Upper lobe of right lung (tissue), 1 donor: Measurements from ENCODE around the gene EVX1. TPM values are rescaled to one million over a fixed set of nuclear protein-coding genes. Genes with fewer than 3 reads are reported as not detected.

ENCODE experiments used
- ATAC-seq: fragments of 200-7000 bp; cut with Tn5 transposase; one replicate; pipeline ENCODE4 v1.9.1; 2020; ENCODE audit warnings: mild to moderate bottlenecking, moderate library complexity
- DNase-seq: peaks from one replicate; pipeline ENCODE4 v3.0.0-alpha.2; 2020
- H3K27ac ChIP-seq: fragments of 200-600 bp; one replicate; pipeline ENCODE4 v1.8.0; 2022
- H3K27me3 ChIP-seq: fragments of 200-600 bp; one replicate; pipeline ENCODE4 v1.8.0; 2022; ENCODE audit warnings: mild to moderate bottlenecking
- H3K36me3 ChIP-seq: fragments of 200-600 bp; one replicate; pipeline ENCODE4 v1.8.0; 2022
- H3K4me1 ChIP-seq: fragments of 200-600 bp; one replicate; pipeline ENCODE4 v1.8.0; 2022
- H3K4me3 ChIP-seq: fragments of 200-600 bp; one replicate; pipeline ENCODE4 v1.8.0; 2022; ENCODE audit warnings: mild to moderate bottlenecking
- H3K9me3 ChIP-seq: fragments of 200-600 bp; one replicate; pipeline ENCODE4 v1.8.0; 2022
- CTCF ChIP-seq: fragments of 200-600 bp; IDR thresholded peaks from one replicate; pipeline ENCODE4 v1.8.0; 2022; ENCODE audit warnings: antibody characterized with exemption
- intact Hi-C: fragments of 100-400 bp; cut with DNase I; formaldehyde crosslinking; loops from one replicate; pipeline ENCODE4 v1.11.0; 2022
- total RNA-seq: library from RNA; stranded (reverse); fragmentation: NEBNext Ultra II Directional; extraction: Animal tissue kit (Norgen Biotek cat#: 25700); gene quantifications from one replicate; pipeline ENCODE4 v1.2.1, GENCODE V29; 2021
- donor health status: DM: no; HTN: yes; CAD: no; lungs with severe emphysema.

EVX1 gene
- total RNA-seq, 1 donor from 2014 or later: not detected

GRCh38 chr7:27197137-27198042 lies 45.2 kb upstream of the EVX1 start:
- no peak overlapping the region for H3K4me3 ChIP-seq
- no peak for ATAC-seq
- H3K4me1 ChIP-seq: peaks cover 22% of the 10 kb centered on the region
- intact Hi-C loops: no loop called here
- no peaks in the 10 kb centered on the region for H3K9me3 ChIP-seq
- peaks cover 96% of the 10 kb centered on the region for H3K27me3 ChIP-seq
- H3K36me3 ChIP-seq: no peaks in the 10 kb centered on the region
- no peak for TF ChIP-seq CTCF
- no peak for DNase-seq
- no peak overlapping the region for H3K27ac ChIP-seq

GRCh38 chr7:27198138-27198841 lies 44.3 kb upstream of the EVX1 start:
- intact Hi-C loops: no loop called here
- H3K27me3 ChIP-seq: peaks cover 96% of the 10 kb centered on the region
- H3K27ac ChIP-seq: no peak overlapping the region
- H3K36me3 ChIP-seq: no peaks in the 10 kb centered on the region
- no peak overlapping the region for H3K4me3 ChIP-seq
- H3K4me1 ChIP-seq: peaks cover 15% of the 10 kb centered on the region
- no peaks in the 10 kb centered on the region for H3K9me3 ChIP-seq
- no peak for TF ChIP-seq CTCF
- peak; percentile 57 for DNase-seq
- no peak for ATAC-seq

GRCh38 chr7:27198871-27199801 lies 43.5 kb upstream of the EVX1 start:
- TF ChIP-seq CTCF: no peak
- peaks cover 14% of the 10 kb centered on the region for H3K4me1 ChIP-seq
- no peak overlapping the region for H3K27ac ChIP-seq
- H3K27me3 ChIP-seq: peaks cover 96% of the 10 kb centered on the region
- H3K4me3 ChIP-seq: no peak overlapping the region
- ATAC-seq: no peak
- peak; percentile 62 for DNase-seq
- no peaks in the 10 kb centered on the region for H3K36me3 ChIP-seq
- no peaks in the 10 kb centered on the region for H3K9me3 ChIP-seq
- intact Hi-C loops: no loop called here

GRCh38 chr7:27199849-27200760 lies 42.5 kb upstream of the EVX1 start, which contains the start of gene HOXA13:
Gene HOXA13, minus strand, starts transcription at chr7:27200091. Its CDS starts 14 bp downstream, at chr7:27200077.
- Histone ChIP-seq H3K36me3 (no peaks in the 10 kb centered on the region), H3K9me3 (no peaks in the 10 kb centered on the region), H3K4me1 (peaks cover 18% of the 10 kb centered on the region), H3K27ac (no peak within 1 kb of the TSS), H3K4me3 (peak within 1 kb of the TSS; percentile 25), H3K27me3 (peaks cover 96% of the 10 kb centered on the region)
- DNase-seq (peak; percentile 57), ATAC-seq (peak; percentile 30)
- intact Hi-C loops: loop anchor here (10.0 kb wide), 2 partner anchors 375 to 715 kb away; no protein-coding TSS in a partner anchor
- TF ChIP-seq CTCF: no peak
